Activated T-cell treated with anti-CD3 and anti-CD28 coated beads for 48 hours (primary cell): Measurements from ENCODE around the gene SLC7A7.
"Not testable (repeated sequence)": the region's sequence is repeated elsewhere in the genome, so short reads cannot be mapped to it uniquely, and the experiment has no call there.

Experiments used
- DNase-seq: peaks from one replicate; pipeline ENCODE4 v3.0.0-alpha.2; 2020; ENCODE audit warnings: low read depth

The SLC7A7 gene

GRCh38 chr14:22814941-22815713 lies at the start of gene SLC7A7:
SLC7A7 (minus strand) TSS chr14:22815435; CDS start chr14:22813398, 2,037 bp downstream.
- DNase-seq: no peak

DNA sequence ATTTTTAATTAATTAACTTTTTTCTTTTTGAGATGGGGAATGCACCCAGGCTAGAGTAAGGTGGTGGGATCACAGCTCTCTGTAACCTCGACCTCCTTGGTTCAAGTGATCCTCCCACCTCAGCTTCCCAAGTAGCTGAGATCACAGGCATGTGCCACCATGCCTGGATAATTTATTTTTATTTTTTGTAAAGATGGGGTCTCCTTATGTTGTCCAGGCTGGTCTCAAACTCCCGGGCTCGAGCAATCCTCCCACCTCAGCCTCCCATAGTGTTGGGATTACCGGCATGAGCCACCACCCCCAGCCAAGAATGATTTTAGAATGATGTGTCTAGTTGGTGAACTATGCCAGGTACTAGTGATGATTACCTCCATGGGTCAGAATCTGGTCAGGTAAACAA lies 49.7 kb upstream of the SLC7A7 start:
- DNase-seq: no peak

DNA sequence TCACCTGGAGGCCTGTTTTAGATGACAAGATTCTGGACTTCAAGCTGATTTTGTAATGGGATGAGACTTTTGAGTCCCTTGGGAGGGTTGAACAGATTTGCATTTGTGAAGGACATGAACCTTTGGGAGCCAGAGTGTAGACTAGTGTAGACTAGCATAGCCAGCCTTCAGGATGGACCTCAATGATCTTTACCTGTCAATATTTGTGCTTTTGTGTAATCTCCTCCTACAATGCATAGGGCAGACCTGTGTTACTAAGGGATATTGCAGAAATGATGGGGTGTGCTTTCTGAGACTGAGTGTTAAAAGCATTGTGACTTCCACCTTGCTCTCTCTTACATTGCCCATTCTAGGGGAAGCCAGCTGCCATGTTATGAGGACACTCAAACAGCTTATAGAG lies 46.4 kb upstream of the SLC7A7 start:
- no peak for DNase-seq

DNA sequence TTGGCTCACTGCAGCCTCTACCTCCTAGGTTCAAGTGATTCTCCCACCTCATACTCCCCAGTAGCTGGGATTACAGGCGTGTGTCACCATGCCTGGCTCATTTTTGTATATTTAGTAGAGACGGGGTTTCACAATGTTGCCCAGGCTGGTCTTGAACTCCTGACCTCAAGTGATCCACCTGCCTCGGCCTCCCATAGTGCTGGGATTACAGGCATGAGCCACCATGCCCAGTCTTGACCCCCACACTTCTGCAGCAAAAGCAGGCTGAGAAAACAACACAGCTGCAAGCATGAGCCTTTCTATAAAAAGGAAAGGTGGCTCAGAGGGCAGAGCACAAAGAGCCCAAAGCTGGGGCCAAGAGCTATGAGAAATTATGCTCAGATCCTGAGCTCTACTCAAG lies 45.1 kb upstream of the SLC7A7 start:
- DNase-seq: not testable (repeated sequence)

DNA sequence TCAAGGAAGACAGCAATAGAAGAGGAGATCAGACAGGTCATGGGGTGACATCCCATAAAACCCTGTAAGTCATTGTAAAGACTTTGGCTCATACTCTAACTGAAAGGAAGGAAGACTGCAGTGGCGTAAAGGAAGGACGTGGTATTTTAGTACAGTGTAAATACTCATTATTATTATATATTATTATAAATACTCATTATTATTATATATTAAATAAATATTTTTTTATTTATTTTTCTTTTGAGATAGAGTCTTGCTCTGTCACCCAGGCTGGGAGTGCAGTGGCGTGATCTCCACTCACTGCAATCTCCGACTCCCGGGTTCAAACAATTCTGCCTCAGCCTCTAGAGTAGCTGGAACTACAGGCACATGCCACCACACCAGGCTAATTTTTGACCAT lies 41.2 kb upstream of the SLC7A7 start:
- no peak for DNase-seq

DNA sequence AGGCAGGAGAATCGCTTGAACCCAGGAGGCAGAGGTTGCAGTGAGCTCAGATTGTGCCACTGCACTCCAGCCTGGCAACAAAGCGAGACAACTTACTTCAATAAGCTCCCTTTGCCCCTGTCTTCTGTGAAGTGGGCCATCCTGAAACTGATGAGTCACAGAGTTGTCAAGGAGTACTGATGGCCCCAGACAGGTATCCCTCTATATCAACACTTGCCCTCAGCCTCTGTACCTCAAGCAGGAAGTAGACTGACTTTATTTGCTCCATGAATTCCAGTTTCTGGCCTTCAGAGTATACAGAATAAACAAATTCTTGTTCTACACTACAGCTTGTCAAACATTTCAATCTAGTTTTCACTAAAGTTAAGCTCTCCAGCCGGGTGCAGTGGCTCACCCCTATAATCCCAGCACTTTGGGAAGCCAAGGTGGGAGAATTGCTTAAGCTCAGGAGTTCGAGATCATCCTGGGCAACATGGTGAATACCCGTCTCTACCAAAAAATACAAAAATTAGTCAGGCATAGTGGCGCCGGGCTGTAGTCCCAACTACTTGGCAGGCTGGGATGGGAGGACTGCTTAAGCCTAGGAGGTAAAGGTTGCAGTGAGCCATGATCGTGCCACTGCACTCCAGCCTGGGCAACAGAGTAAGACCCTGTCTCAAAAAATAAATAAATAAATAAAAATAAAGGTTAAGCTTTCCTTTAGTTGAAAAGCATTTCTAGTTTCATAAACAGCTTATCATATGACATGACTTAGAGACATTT lies 39.9 kb upstream of the SLC7A7 start:
- no peak for DNase-seq

DNA sequence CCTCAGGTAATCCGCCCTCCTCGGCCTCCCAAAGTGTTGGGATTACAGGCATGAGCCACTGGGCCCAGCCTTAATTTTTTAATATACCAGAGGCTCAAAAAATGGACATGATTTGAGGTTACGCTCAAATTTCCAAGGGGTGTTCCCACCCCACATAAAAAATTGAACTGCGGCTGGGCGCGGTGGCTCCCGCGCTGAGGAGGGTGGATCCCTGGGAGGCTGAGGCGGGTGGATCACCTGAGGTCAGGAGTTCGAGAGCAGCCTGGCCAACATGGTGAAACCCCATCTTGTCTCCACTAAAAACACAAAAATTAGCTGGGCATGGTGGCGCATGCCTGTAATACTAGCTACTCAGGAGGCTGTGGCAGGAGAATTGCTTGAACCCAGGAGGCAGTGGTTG lies 39.1 kb upstream of the SLC7A7 start:
- not testable (repeated sequence) for DNase-seq

DNA sequence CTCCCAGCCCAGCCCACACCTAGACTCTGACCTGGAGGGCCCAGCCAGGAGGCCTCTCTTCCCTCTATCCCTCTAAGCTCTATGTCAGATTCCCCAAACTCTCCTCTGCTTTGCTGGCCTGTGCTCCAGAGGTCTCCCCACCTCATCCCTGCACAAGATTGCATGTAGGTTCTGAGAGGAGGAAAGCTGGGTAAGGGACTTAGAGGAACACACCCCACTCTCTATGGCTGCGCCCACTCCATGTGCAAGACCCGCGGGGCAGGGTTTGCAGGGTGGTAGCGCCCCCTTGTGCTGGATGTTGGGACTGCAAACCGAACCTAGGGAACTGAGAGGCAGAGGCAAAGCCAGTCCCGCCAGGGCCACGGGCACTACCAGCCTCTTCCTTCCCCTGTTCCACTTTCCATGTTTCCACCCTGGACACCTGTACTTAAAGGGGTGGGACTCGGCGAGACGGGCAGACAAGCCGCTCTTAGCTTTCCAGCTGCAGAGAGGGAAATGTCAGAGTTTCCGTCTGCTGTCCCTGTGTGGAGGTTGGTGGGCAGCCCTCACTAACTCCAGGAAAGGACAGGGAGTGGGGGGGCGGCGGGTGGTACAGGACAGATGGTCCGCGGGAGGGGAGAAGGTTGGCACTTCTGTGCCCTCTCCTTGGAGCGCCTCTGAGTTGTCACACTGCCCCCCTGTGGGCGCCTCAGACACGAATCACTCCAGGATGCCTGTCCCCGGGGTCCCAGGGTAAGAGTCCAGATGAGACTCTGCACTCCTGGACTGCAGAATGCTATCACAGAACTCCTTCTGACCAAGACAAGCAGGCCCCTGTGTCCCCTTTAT lies 37.9 kb upstream of the SLC7A7 start:
- peak; percentile 89 for DNase-seq

GRCh38 chr14:22852599-22852939 lies 37.3 kb upstream of the SLC7A7 start:
- DNase-seq: no peak

- DNase-seq: not testable (repeated sequence)
These were observed 36.9 kb upstream of the SLC7A7 start for GRCh38 chr14:22852178-22852577.

- DNase-seq: peak; percentile 33
These were observed 35.9 kb upstream of the SLC7A7 start for GRCh38 chr14:22850944-22851764.

DNA sequence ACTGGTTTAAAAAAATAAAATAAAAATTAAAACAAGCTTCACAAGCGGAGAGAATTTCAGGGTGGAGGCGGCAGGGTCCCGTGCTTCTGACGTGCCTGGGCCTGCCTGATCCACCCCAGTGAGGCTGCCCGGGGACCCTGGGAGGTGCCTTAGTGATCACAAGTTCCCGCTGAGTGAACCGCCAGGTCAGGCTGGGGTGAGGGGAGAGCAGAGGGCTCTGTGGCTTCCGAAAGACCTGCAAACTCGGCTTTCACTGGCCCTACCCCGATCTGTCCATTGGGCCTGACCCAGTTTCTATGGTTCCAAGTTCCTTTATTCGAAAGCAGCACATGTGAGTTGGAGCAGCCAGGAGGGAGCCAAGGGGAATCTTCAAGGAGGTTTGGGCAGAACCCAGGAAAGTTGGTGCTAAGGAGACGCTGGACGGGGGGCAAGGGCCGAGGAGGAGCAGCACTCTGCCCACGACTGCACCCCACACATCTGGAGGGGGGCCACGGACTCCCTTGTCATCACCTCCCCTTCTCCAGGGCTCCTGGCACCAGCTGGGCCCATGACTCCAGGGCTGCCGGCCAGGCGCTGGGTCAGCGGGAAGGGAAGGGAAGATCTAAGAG lies 34.1 kb upstream of the SLC7A7 start:
- no peak for DNase-seq

- DNase-seq: no peak
These were observed 33.3 kb upstream of the SLC7A7 start for GRCh38 chr14:22848351-22849164.

- no peak for DNase-seq
These were observed 32.6 kb upstream of the SLC7A7 start for GRCh38 chr14:22847661-22848341.

DNA sequence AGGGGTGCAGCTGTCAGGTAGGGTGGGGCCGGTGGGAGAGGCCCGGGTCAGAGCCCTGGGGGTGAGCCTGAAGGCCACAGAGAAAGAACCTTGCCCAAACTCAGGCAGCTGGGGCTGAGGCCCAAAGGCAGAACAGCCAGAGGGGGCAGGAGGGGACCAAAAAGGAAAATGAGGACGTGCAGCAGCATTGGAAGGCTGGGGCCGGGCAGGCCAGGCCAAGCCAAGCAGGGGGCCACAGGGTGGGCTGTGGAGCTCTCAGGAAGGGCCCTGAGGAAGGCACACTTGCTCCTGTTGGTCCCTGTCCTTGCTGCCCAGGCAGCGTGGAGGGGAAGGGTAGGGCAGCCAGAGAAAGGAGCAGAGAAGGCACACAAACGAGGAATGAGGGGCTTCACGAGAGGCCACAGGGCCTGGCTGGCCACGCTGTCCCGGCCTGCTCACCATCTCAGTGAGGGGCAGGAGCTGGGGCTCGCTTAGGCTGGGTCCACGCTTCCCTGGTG lies 31.6 kb upstream of the SLC7A7 start:
- DNase-seq: no peak

- DNase-seq: no peak
These were observed 30.8 kb upstream of the SLC7A7 start for GRCh38 chr14:22845821-22846625.

DNA sequence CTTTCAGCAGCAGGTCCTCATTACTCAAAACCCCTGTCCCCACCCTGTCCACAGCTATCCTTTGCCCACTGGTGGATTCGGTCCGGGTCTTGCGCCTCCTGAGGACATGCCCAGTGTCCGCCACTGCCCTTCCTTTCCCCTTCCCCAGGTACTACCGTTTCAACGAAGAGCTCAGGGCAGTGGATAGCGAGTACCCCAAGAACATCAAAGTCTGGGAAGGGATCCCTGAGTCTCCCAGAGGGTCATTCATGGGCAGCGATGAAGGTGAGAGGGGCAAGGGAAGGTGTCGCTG lies 29.8 kb upstream of the SLC7A7 start:
- no peak for DNase-seq

GRCh38 chr14:22844221-22845102 lies 29.2 kb upstream of the SLC7A7 start:
- DNase-seq: no peak
